HFF-Myc (cell line): ENCODE results near the gene TMEFF2.

Experiments used
- DNase-seq: peaks from one replicate; pipeline ENCODE4 v3.0.0-alpha.2; 2011; ENCODE audit warnings: low read depth; ENCODE audit errors: extremely low read depth
- H3K4me3 ChIP-seq: replicated peaks from 2 replicates; pipeline ENCODE4 v1.5.1; 2011; ENCODE audit warnings: low read depth, mild to moderate bottlenecking, control low read depth, low read length
- CTCF ChIP-seq: IDR thresholded peaks from 2 replicates; pipeline ENCODE4 v1.5.1; 2012; ENCODE audit warnings: mild to moderate bottlenecking, low read depth, low read length, control low read depth; ENCODE audit errors: missing control alignments

TMEFF2 gene

GRCh38 chr2:192004188-192004963 is 190.4 kb downstream of the TMEFF2 start:
- no peak overlapping the region for H3K4me3 ChIP-seq
- no peak for DNase-seq
- no peak for TF ChIP-seq CTCF

GRCh38 chr2:192002418-192002817 is 192.3 kb downstream of the TMEFF2 start:
- H3K4me3 ChIP-seq, result no peak overlapping the region
- no peak for TF ChIP-seq CTCF
- no peak for DNase-seq

- no peak for DNase-seq
- no peak for TF ChIP-seq CTCF
Observed at GRCh38 chr2:192000196-192000980, 194.3 kb downstream of the TMEFF2 start.

GRCh38 chr2:191999101-191999841 is 195.5 kb downstream of the TMEFF2 start:
- no peak for TF ChIP-seq CTCF
- no peak overlapping the region for H3K4me3 ChIP-seq
- no peak for DNase-seq

More at GRCh38 chr2:192000196-192000980, 194.3 kb downstream of the TMEFF2 start:
- H3K4me3 ChIP-seq, result no peak overlapping the region

- no peak for TF ChIP-seq CTCF
- no peak overlapping the region for H3K4me3 ChIP-seq
- no peak for DNase-seq
Observed at GRCh38 chr2:191995285-191995684, 199.4 kb downstream of the TMEFF2 start.

- no peak for TF ChIP-seq CTCF
- H3K4me3 ChIP-seq, result no peak overlapping the region
- no peak for DNase-seq
Observed at GRCh38 chr2:191994749-191995148, 200.0 kb downstream of the TMEFF2 start.
